Hypothalamus (tissue), 51 donors: ENCODE data around the gene ZCRB1.

Experiments used
- DNase-seq, 51 donors: peaks; one replicate each; lab custom pipeline; 2025; lab: John Stamatoyannopoulos, UW

Gene ZCRB1

DNA sequence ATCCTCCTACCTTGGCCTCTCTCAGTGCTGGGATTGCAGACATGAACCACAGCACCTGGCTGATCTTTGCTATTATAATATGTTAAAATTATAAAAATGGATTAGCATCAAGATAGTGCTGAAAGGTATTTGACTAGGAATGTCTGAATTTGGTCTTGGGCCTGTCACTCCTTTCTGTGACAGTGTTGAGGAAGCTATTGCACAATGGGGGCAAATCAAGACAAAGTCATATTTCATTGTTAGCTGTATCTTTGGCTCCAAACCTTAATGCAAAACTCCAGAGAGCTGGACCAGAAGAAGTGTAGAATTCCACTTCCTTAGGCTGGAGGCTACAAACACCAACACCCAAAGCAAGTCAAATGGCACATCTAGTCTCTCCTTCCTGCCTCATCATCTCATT is 42.2 kb downstream of the ZCRB1 start:
- no peak for DNase-seq

DNA sequence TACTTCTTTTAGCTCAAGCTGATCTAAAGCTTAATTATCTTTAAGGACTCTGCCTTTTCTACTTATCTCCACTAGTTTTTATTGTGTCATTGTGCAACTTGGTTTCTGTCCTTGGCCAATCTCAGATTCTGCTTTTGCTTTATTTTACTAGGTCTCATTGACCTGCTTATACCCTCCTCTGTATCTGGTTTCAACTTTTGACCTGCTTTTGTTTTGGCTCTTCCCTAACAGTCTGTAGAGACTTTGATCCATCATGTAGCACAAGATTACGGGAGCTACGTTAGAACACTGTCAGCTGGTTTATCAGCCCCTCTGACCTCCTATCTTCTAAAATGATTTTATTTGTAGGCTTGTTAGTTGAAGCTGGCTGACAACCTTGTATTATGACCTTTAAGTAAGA is 43.6 kb downstream of the ZCRB1 start:
- no peak for DNase-seq

DNA sequence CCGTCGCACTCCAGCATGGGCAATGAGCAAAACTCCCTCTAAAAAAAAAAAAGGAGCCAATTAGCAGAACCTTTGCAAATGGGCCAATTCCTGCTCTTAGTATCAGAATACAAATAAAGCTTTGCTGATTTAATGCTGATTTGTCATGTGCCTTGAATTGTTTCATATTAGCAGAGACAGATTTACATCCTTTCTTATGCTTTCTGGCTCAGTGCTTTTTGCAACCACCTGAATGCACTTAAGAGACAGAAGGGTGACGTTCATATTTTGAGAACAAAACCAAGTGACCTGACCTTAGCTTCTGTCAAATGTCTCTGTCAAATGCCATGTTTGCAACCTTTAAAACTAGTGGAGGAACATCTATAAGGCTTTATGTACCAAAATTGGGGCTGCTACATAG is 44.0 kb downstream of the ZCRB1 start:
- no peak for DNase-seq

DNA sequence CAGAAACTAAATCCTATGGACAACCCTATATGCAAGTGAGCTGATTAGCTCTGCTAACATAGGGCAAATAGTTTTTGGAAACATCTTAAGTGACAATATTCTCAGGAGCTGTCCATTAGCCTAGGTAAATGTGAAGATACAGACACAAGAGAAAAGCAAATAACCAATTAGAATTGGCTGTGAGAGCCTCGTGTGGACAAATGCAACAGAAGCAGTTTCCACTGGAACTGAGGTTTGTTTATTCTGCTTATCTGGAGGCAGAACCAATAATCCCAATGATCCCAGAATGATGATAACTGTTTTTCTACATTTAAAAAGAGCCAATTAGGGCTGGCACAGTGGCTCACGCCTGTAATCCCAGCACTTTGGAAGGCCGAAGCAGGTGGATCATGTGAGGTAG is 44.6 kb downstream of the ZCRB1 start:
- no peak for DNase-seq

DNA sequence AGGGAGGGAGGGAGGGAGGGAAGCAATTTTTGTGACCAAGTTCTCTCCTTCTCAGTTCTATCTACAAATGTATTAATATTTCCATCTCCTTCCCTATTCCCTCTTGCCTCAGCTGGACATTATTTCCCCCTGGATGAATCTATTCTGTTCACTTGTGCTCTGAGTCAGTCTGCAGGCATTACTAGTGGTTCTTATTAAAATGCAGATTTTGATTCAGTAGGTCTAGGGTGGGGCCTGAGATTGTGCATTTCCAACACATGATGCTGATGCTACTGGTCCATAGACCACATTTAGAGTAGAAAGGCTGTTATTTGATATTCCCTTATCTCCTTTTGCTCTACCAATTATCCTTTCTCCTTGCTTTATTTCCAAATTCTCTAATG is 47.8 kb downstream of the ZCRB1 start:
- DNase-seq, result no peak

DNA sequence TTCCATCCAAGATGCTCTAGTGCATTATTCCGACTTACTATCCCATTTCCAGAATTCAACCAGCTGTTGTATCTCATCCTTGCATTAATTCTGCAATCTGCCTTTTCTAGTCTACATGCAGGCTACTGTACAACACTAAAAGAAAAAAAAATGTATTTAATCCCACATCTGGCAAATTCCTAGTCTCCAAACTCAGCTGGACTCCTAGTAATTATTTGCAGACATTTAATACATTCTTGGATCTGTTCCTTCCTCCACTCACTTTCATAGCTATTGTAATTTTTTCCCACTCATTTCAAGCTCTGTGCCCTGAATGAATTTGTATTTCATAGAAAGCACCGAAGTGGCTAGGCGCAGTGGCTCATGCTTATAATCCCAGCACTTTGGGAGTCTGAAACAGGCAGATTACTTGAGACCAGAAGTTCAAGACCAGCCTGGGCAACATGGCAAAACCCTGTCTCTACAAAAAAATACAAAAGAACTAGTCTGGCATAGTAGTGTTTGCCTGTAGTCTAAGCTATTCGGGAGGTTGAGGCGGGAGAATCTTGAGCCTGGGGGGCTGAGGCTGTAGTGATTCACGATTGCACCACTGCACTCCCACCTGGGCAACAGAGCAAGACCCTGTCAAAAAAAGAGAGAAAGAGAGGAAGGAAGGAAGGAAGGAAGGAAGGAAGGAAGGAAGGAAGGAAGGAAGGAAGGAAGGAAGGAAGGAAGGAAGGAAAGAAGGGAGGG is 48.3 kb downstream of the ZCRB1 start:
- no peak for DNase-seq

DNA sequence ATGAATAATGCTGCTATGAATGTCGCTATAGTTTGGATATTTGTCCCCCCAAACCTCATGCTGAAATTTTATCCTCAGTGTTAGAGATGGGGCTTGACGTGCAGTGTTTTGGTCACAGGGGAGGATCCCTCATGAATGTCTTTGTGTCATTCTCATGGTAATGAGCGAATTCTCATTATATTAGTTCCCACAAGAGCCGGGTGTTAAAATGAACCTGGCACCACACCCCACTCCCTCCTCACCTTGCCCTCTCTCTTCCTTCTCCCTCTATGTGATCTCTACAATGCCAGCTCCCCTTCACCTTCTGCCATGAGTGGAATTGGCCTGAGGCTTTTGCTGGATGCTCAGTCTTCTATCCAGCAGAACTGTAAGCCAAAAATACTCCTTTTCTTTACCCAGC is 50.4 kb downstream of the ZCRB1 start:
- DNase-seq, result no peak

DNA sequence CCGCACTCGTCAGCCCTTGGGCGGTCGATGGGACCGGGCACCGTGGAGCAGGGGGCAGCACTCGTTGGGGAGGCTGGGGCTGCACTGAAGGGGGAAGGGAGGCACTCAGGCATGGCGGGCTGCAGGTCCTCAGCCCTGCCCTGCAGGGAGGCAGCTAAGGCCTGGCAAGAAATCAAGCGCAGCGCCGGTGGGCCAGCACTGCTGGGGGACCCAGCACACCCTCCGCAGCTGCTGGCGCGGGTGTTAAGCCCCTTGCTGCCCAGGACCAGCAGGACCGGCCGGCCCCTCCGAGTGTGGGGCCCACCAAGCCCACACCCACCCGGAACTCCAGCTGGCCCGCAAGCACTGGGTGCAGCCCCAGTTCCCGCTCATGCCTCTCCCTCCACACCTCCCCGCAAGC is 52.2 kb downstream of the ZCRB1 start:
- no peak for DNase-seq

DNA sequence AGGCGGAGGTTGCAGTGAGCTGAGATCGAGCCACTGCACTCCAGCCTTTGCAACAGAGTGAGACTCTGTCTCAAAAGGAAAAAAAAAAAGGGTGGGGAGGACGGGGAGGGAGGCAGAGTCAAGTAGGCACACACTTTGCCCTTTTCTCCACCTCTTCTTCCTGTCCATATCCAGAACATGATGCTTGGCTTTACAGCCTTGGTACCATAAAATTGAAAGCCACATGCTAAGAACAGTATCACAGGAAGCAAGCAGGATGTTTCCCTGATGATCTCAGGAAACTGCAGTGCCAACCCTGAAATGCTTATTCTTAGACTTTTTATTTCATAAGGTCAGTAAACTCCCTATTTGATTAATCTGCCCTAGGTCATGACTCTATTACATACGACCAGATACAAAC is 55.3 kb downstream of the ZCRB1 start:
- no peak for DNase-seq

DNA sequence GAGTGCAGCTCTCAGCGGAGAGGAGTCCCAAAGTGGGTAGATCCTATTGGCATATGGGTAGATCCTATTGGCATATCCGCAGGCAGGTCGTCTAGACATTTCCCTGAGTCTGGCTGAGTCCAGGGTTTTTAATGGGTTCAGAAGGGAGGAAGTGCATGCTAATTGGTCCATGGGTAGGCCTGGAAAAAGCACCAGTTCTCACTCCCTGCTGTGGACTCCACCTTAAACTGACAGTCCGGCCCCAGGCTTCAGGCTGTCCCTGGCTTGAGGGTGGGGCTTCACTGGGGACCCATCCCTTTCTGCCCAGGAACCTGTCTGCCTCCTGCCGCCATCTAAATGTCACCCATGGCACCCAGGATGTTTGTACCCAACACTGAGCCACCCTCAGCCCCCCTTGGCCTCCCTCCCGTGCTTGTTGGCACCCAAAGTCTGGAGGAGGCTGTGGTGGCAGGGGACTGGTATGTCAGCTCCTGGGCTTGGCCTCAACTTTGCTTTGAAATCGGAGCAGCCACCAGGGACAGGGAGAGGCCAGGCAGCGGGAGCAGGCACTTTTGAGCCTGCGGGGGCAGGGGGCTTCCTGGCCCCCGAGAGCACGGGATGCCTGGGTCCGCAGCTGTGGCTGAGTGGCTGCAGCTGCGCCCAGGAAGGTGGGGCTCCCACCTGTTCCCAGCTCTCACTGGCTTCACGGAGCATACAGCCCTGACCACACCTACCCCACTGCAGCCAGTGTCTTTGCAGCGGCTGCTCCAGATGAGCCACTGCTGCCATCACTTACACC is 58.3 kb downstream of the ZCRB1 start:
- DNase-seq, result no peak

DNA sequence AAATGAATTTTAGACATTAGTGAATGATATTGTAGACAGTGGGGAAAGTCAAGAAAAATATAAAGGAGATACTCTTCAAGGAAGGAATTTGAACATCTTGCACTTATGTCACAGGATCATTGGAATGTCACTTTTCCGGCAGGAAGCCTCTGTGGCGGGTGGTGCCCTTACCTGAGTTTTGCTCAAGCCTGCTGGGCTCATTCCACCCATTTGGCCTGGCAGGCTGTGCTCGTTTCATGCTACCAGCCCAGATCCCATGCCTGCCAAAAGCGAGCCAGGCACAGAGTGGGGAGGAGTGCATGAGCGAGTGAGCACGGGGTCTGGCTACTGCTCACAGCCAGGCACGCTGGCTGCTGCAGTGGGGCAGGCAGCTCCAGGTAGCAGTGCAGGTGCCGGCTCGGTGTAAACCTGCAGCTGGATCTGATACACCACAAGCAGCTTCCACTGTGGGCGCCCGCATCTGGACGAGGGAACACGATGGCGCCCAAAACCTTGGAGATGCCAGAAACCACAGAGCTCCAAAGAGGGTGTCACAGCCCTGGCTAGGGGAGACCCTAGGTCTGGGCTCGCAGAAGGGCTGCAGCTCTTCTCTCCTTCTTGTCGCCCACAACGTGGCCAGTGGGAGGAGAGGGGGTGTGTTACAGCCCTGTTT is 59.2 kb downstream of the ZCRB1 start:
- no peak for DNase-seq

DNA sequence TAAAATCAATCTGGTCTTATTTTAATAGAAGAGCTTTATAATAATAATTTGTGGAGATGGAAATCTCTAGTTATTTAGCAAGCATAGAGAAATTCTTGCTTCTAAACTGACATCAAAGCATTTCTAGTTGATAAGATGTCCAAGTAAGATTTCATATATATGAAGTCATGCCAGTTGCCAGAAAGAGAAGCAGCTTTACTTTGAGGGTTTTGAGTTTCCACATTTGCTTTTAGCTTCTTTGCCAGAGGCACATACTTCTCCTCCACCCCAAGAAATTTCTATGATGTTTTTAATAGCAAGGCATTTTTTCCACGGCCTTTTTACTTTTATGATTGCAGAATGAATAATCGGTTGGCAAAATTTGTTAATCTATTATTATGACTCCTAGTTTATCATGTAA is 63.6 kb downstream of the ZCRB1 start:
- no peak for DNase-seq
